K562 (cell line): ENCODE results near the gene CDH3. TPM values are rescaled to one million over a fixed set of nuclear protein-coding genes. Genes with fewer than 3 reads are reported as not detected.

Source experiments
- BCOR ChIP-seq: fragments of 450-650 bp; IDR thresholded peaks from 2 replicates; pipeline ENCODE4 v1.6.1; 2016
- CBX1 ChIP-seq: sonication (generic); IDR thresholded peaks from 2 replicates; pipeline ENCODE4 v1.6.1; 2016; ENCODE audit warnings: antibody characterized with exemption, low read depth, mild to moderate bottlenecking
- EWSR1 ChIP-seq: fragments of 450-650 bp; IDR thresholded peaks from 2 replicates; pipeline ENCODE4 v1.6.1; 2018; ENCODE audit warnings: borderline replicate concordance, mild to moderate bottlenecking, low read depth, moderate library complexity; ENCODE audit not compliant: partially characterized antibody
- GATA2 ChIP-seq: sonication (generic); formaldehyde crosslinking; IDR thresholded peaks from 2 replicates; pipeline ENCODE4 v1.4.0; 2020; ENCODE audit warnings: mild to moderate bottlenecking, missing genetic modification reagents
- HCFC1 ChIP-seq: IDR thresholded peaks from 2 replicates; pipeline ENCODE4 v1.6.1; 2012; ENCODE audit warnings: low read depth, low read length, improper control_type of control experiment
- HNRNPUL1 ChIP-seq: fragments of 200-400 bp; formaldehyde crosslinking; IDR thresholded peaks from 2 replicates; pipeline ENCODE4 v1.6.1; 2017; ENCODE audit warnings: low read length
- KAT7 ChIP-seq: sonication (generic); formaldehyde crosslinking; IDR thresholded peaks from 2 replicates; pipeline ENCODE4 v1.8.0; 2022; ENCODE audit warnings: missing genetic modification reagents, mild to moderate bottlenecking, borderline replicate concordance
- KDM1A ChIP-seq, 2 experiments: fragments of 450-650 bp; IDR thresholded peaks; 2 replicates each; pipeline ENCODE4 v1.6.1; 2016; ENCODE audit warnings: mild to moderate bottlenecking in 2 of 2
- KDM2B ChIP-seq: fragments of 250-450 bp; sonication (Bioruptor Pico); IDR thresholded peaks from 2 replicates; pipeline ENCODE4 v1.8.0; 2021; ENCODE audit warnings: mild to moderate bottlenecking, moderate library complexity
- POLR3A ChIP-seq: IDR thresholded peaks from 2 replicates; pipeline ENCODE4 v1.6.1; 2011; ENCODE audit warnings: borderline replicate concordance, mild to moderate bottlenecking, moderate library complexity; ENCODE audit not compliant: insufficient read length, insufficient read depth; ENCODE audit errors: extremely low read depth
- PTTG1 ChIP-seq: fragments of 450-650 bp; IDR thresholded peaks from 2 replicates; pipeline ENCODE4 v1.6.1; 2016; ENCODE audit warnings: low read depth, mild to moderate bottlenecking, missing genetic modification characterization, missing compliant biosample characterization
- RFX7 ChIP-seq: fragments of 250-450 bp; sonication (Bioruptor Pico); IDR thresholded peaks from 2 replicates; pipeline ENCODE4 v1.5.1; 2021; ENCODE audit warnings: mild to moderate bottlenecking
- SMAD1 ChIP-seq: fragments of 150-350 bp; IDR thresholded peaks from 2 replicates; pipeline ENCODE4 v1.6.1; 2014; ENCODE audit warnings: low read length, low read depth; ENCODE audit not compliant: partially characterized antibody
- TFE3 ChIP-seq: fragments of 450-650 bp; formaldehyde crosslinking; IDR thresholded peaks from 2 replicates; pipeline ENCODE4 v1.4.0; 2020; ENCODE audit warnings: mild to moderate bottlenecking, mixed read lengths
- USF2 ChIP-seq: sonication (generic); formaldehyde crosslinking; IDR thresholded peaks from 2 replicates; pipeline ENCODE4 v1.5.0; 2020; ENCODE audit warnings: missing genetic modification reagents
- ZBTB17 ChIP-seq: fragments of 450-650 bp; formaldehyde crosslinking; IDR thresholded peaks from 2 replicates; pipeline ENCODE4 v1.4.0; 2020; ENCODE audit warnings: mild to moderate bottlenecking
- ZFX ChIP-seq: sonication (generic); formaldehyde crosslinking; IDR thresholded peaks from 2 replicates; pipeline ENCODE4 v1.8.0; 2022; ENCODE audit warnings: mild to moderate bottlenecking, missing genetic modification reagents, moderate library complexity
- polyA plus RNA-seq, 8 experiments: library from polyadenylated mRNA; depleted of rRNA in 4 of 8; stranded (reverse) in 5 of 8; unstranded in 3 of 8; fragments of >200 nt; fragmentation: Nextera tagmentation in 2 of 8; fragmentation: Illumina TruSeq in 1 of 8; extraction: Ambion mirVana in 2 of 8; extraction: Trizol in 1 of 8; gene quantifications; 2 replicates each; pipeline versions ENCODE4 v1.2.1 to v1.2.3, GENCODE V29; 2011 to 2014; ENCODE audit warnings: inconsistent platforms in 1 of 8, missing spikeins in 1 of 8
- total RNA-seq, 7 experiments: library from RNA; depleted of rRNA in 6 of 7; stranded (reverse); fragments of >200 nt in 6 of 7; fragmentation: Illumina TruSeq in 2 of 7; extraction: Trizol in 2 of 7; gene quantifications; 2 replicates each; pipeline versions ENCODE4 v1.2.1 to v1.2.3, GENCODE V29; 2011 to 2021; ENCODE audit warnings: low replicate concordance in 1 of 7
- TF ChIP-seq, protein P1 (sequence below): sonication (generic); formaldehyde crosslinking; IDR thresholded peaks from 2 replicates; pipeline ENCODE4 v1.8.1; 2022; ENCODE audit warnings: missing genetic modification reagents

CDH3 gene
- total and polyA plus RNA-seq, 9 of the 15 experiments (the other 6 are each of a cell fraction or from before 2014, with no cell fraction given), result 0.06 to 0.09 TPM; not detected in 7

DNA sequence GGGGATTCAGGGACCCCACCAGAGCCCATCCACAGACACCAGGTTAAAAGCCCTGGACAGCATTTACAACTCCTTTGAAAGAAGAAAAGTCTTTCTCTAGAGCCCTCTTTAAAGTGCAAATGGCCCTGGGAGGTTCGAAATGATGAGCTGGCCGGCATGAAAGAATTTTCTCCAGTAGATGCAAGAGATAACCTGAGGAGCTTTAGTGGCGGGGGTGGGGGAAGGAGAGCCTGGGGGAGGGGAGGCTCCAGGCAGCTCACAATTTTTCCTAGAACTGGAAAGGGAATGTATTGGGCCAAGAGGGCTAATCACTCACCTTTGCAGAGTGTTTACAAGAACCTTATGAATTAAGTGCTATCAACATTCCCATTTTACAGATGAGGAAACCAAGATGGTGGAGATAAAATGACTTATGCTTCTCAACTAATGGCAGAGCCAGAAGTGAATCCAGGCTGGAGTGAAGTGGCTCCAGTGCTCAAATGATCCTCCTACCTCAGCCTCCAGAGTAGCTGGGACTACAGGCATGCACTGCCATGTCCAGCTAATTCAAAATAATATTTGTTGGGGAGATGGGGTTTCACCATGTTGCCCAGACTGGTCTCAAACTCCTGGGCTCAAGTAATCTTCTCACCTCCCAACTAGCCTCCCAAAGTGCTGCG lies 87.8 kb downstream of the CDH3 start (continued):
- TF ChIP-seq CBX1 (no peak), ZFX (CRISPR knock-in tag) (no peak), HCFC1 (no peak), EWSR1 (no peak), POLR3A (no peak), BCOR (peak; percentile 53; the same call in 1 of the 2 replicates), ZBTB17 (CRISPR knock-in tag) (no peak), SMAD1 (no peak), RFX7 (CRISPR knock-in tag) (no peak), KAT7 (no peak), USF2 (CRISPR knock-in tag) (no peak), HNRNPUL1 (no peak), KDM2B (CRISPR knock-in tag) (no peak), GATA2 (peak; percentile 63; the same call in 1 of the 2 replicates), KDM1A (IDR thresholded peaks at IDR 0.05) (peak in 1 of 2 experiments; percentile 44; a peak in 1 of 4 replicates), PTTG1 (tag) (no peak), TFE3 (CRISPR knock-in tag) (no peak)
- TF ChIP-seq, protein P1, sequence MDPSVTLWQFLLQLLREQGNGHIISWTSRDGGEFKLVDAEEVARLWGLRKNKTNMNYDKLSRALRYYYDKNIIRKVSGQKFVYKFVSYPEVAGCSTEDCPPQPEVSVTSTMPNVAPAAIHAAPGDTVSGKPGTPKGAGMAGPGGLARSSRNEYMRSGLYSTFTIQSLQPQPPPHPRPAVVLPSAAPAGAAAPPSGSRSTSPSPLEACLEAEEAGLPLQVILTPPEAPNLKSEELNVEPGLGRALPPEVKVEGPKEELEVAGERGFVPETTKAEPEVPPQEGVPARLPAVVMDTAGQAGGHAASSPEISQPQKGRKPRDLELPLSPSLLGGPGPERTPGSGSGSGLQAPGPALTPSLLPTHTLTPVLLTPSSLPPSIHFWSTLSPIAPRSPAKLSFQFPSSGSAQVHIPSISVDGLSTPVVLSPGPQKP, result no peak
